Measurements from ENCODE around the gene RNF11.
"Not testable (repeated sequence)": the region's sequence is repeated elsewhere in the genome, so short reads cannot be mapped to it uniquely, and the experiment has no call there.

RNF11 gene

GRCh38 chr1:51235673-51236530 is at the start of gene RNF11:
Gene RNF11, plus strand, starts transcription at chr1:51236273. Its CDS starts 484 bp downstream, at chr1:51236757.
- peak; percentile 59 for DNase-seq

- no peak for DNase-seq
Measured at GRCh38 chr1:51188230-51188629, 47.8 kb upstream of the RNF11 start.

GRCh38 chr1:51189421-51190073 is 46.5 kb upstream of the RNF11 start:
- DNase-seq: peak; percentile 46

- DNase-seq: no peak
Measured at GRCh38 chr1:51190961-51191360, 45.1 kb upstream of the RNF11 start.

GRCh38 chr1:51192213-51192843 is 43.7 kb upstream of the RNF11 start:
- DNase-seq: no peak

- no peak for DNase-seq
Measured at GRCh38 chr1:51193564-51193963, 42.5 kb upstream of the RNF11 start.

- no peak for DNase-seq
Measured at GRCh38 chr1:51203121-51203873, 32.8 kb upstream of the RNF11 start.

- DNase-seq: no peak
Measured at GRCh38 chr1:51203874-51204245, 32.2 kb upstream of the RNF11 start.

GRCh38 chr1:51210055-51210454 is 26.0 kb upstream of the RNF11 start:
- no peak for DNase-seq

GRCh38 chr1:51210676-51211075 is 25.4 kb upstream of the RNF11 start:
- DNase-seq: no peak

GRCh38 chr1:51214615-51215131 is 21.4 kb upstream of the RNF11 start:
- DNase-seq: no peak

GRCh38 chr1:51215169-51215568 is 20.9 kb upstream of the RNF11 start:
- DNase-seq: no peak

GRCh38 chr1:51216631-51217030 is 19.4 kb upstream of the RNF11 start:
- DNase-seq: no peak

- DNase-seq: no peak
Measured at GRCh38 chr1:51217101-51217500, 19.0 kb upstream of the RNF11 start.

GRCh38 chr1:51218570-51218969 is 17.5 kb upstream of the RNF11 start:
- DNase-seq: no peak

- no peak for DNase-seq
Measured at GRCh38 chr1:51219022-51219421, 17.1 kb upstream of the RNF11 start.

GRCh38 chr1:51221529-51221928 is 14.5 kb upstream of the RNF11 start:
- not testable (repeated sequence) for DNase-seq

GRCh38 chr1:51222136-51222787 is 13.8 kb upstream of the RNF11 start:
- no peak for DNase-seq

- DNase-seq: no peak
Measured at GRCh38 chr1:51222809-51223208, 13.3 kb upstream of the RNF11 start.

GRCh38 chr1:51224255-51224654 is 11.8 kb upstream of the RNF11 start:
- no peak for DNase-seq

GRCh38 chr1:51227231-51227960 is 8.7 kb upstream of the RNF11 start:
- DNase-seq: not testable (repeated sequence)

GRCh38 chr1:51228471-51228870 is 7.6 kb upstream of the RNF11 start:
- not testable (repeated sequence) for DNase-seq
